Measurements from ENCODE around the gene PURA.

- TF ChIP-seq CTCF (IDR thresholded peaks at IDR 0.05) (no peak), POLR2A (IDR thresholded peaks at IDR 0.05) (no peak), EP300 (IDR thresholded peaks at IDR 0.05) (no peak), POLR2AphosphoS5 (IDR thresholded peaks at IDR 0.05) (no peak)
These were observed 17.2 kb downstream of the PURA start for GRCh38 chr5:140130949-140131733.

Data from upper lobe of left lung (tissue), 4 donors.